ENCODE results near the gene RAP1GDS1.
"Not testable (repeated sequence)": the region's sequence is repeated elsewhere in the genome, so short reads cannot be mapped to it uniquely, and the experiment has no call there.

The RAP1GDS1 gene

DNA sequence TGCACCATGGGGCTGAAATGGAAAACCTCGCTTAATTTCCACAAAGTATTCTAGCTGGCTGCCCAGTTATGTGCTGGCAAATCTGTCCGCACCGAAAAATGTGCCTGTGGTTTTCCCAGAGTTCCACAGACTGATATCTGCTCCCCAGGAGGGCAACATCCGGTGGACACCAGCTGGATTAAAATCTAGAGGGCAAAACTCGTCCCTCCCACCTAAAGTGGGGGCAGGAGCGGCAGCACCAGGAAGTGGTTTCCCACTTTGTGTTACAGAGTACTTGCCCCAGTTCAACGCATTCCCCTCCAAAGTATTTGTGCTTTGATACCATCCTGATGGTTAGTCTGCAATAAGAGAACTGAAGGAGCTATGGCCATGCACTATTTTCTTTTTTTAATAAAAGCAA is 209.6 kb downstream of the RAP1GDS1 start:
- DNase-seq: peak; percentile 78
- Histone ChIP-seq H3K4me3 (ENCODE audit: low read depth, low read length) (no peak overlapping the region), H3K36me3 (replicated peaks) (peaks cover 8% of the 10 kb centered on the region), H3K27me3 (replicated peaks) (no peaks in the 10 kb centered on the region), H3K27ac (peak overlapping the region; percentile 62)
- in situ Hi-C loops (cut with HindIII; ENCODE audit: low pct_ligation_motif_present, low sequenced_read_pairs): no loop called here
- no peak for TF ChIP-seq CTCF (IDR thresholded peaks at IDR 0.05; ENCODE audit: low read depth, low read length, missing control alignments)

DNA sequence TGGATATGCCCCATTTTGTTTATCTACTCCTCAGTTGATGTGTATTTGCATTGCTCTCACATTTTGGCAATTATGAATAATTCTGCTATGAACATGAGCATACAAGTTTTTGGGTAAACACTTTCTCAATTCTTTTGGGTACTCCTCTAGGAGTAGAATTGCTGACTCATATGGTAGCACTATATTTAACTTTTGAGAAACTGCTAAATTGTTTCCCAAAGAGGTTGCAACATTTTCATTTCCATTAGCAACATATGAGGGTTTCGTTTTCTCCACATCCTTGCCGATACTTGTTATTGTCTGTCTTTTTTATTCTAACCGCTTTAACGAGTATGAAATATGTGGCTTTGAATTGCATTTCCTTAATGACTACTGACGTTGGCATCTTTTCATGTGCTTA is 211.9 kb downstream of the RAP1GDS1 start:
- TF ChIP-seq CTCF (IDR thresholded peaks at IDR 0.05; ENCODE audit: low read depth, low read length, missing control alignments): no peak
- in situ Hi-C loops (cut with HindIII; ENCODE audit: low pct_ligation_motif_present, low sequenced_read_pairs): no loop called here
- no peaks in the 10 kb centered on the region for H3K27me3 ChIP-seq (replicated peaks)
- peaks cover 11% of the 10 kb centered on the region for H3K36me3 ChIP-seq (replicated peaks)
- DNase-seq: no peak
- no peak overlapping the region for H3K4me3 ChIP-seq (ENCODE audit: low read depth, low read length)
- H3K27ac ChIP-seq: no peak overlapping the region

DNA sequence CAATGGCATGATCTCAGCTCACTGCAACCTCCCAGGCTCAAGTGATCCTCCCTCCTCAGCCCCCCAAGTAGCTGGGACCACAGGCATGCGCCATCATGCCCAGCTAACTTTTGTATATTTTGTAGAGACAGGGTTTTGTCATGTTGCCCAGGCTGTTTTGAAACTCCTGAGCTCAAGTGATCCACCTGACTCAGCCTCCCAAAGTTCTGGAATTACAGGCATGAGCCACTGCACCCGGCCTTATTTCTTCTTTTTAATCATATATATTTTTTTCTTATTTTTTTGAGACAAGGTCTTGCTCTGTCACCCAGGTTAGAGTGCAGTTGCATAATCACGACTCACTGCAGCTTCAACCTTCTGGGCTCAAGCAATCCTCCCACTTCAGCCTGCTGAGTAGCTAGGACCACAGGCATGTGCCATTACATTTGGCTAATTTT is 213.2 kb downstream of the RAP1GDS1 start:
- peaks cover 11% of the 10 kb centered on the region for H3K36me3 ChIP-seq (replicated peaks)
- peak; percentile 44 for DNase-seq
- no peaks in the 10 kb centered on the region for H3K27me3 ChIP-seq (replicated peaks)
- no peak overlapping the region for H3K27ac ChIP-seq
- in situ Hi-C loops (cut with HindIII; ENCODE audit: low pct_ligation_motif_present, low sequenced_read_pairs): no loop called here
- TF ChIP-seq CTCF (IDR thresholded peaks at IDR 0.05; ENCODE audit: low read depth, low read length, missing control alignments): no peak
- no peak overlapping the region for H3K4me3 ChIP-seq (ENCODE audit: low read depth, low read length)

- no peak overlapping the region for H3K27ac ChIP-seq
- no peaks in the 10 kb centered on the region for H3K27me3 ChIP-seq (replicated peaks)
- no peak overlapping the region for H3K4me3 ChIP-seq (ENCODE audit: low read depth, low read length)
- no peak for DNase-seq
- peaks cover 8% of the 10 kb centered on the region for H3K36me3 ChIP-seq (replicated peaks)
- in situ Hi-C loops (cut with HindIII; ENCODE audit: low pct_ligation_motif_present, low sequenced_read_pairs): no loop called here
- no peak for TF ChIP-seq CTCF (IDR thresholded peaks at IDR 0.05; ENCODE audit: low read depth, low read length, missing control alignments)
Observed at GRCh38 chr4:98476891-98477290, 215.7 kb downstream of the RAP1GDS1 start.

DNA sequence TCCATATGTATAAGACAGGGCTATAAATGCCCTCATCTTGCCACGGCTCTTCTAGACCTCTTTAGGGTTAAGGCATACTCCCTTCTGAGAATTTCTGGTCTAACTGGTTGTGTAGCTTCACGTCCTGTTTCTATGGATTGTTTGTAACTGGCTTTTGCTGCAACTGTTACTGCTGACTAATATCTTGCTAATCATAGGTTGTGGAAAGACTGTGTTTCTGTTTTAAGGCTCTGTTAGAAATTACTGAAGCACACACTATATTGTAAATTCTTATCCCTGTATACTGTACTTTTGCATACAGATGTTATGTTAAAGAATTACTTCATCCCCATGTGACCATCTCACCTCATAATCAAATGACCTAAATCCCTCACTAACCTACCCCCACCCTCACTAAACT is 218.4 kb downstream of the RAP1GDS1 start:
- H3K27ac ChIP-seq; H3K36me3 ChIP-seq (replicated peaks); H3K4me3 ChIP-seq (ENCODE audit: low read depth, low read length); in situ Hi-C loops (cut with HindIII; ENCODE audit: low pct_ligation_motif_present, low sequenced_read_pairs); DNase-seq; H3K27me3 ChIP-seq (replicated peaks): not testable (repeated sequence)

DNA sequence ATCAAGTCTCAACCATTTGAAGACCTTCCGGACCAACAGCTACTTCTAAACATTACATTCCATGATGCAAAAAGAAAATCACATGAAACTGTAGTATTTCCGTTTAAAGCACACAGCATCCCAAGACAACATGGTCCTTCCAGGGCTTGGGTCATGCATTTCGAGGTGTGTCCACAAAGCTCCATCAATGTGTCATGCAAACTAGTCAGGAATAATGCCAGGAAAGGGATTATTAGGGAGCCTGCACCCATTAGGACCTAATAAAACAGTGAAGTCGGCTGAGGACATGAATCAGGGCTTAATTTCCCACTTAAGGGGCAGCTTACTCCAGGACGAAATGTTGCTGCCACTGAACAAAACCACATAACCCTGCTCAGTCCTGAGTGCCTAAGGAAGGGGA is 219.4 kb downstream of the RAP1GDS1 start:
- no peaks in the 10 kb centered on the region for H3K27me3 ChIP-seq (replicated peaks)
- no peak for TF ChIP-seq CTCF (IDR thresholded peaks at IDR 0.05; ENCODE audit: low read depth, low read length, missing control alignments)
- H3K27ac ChIP-seq: no peak overlapping the region
- DNase-seq: no peak
- H3K4me3 ChIP-seq (ENCODE audit: low read depth, low read length): no peak overlapping the region
- H3K36me3 ChIP-seq (replicated peaks): peaks cover 3% of the 10 kb centered on the region
- in situ Hi-C loops (cut with HindIII; ENCODE audit: low pct_ligation_motif_present, low sequenced_read_pairs): no loop called here

All from brain microvascular endothelial cell (primary cell).